Testis (tissue), 3 donors: Measurements from ENCODE around the gene MAGEF1. TPM values are rescaled to one million over a fixed set of nuclear protein-coding genes. Genes with fewer than 3 reads are reported as not detected.

Experiments used
- DNase-seq: peaks from one replicate; pipeline ENCODE4 v3.0.0-alpha.2; 2019
- H3K27ac ChIP-seq, 2 donors: fragments of 200-600 bp; sonication (generic); one replicate each; pipeline ENCODE4 v1.5.1; 2019
- H3K27me3 ChIP-seq: fragments of 200-600 bp; sonication (generic); one replicate; pipeline ENCODE4 v1.5.1; 2019
- H3K36me3 ChIP-seq: fragments of 200-600 bp; sonication (generic); one replicate; pipeline ENCODE4 v1.5.1; 2017; ENCODE audit warnings: low read depth; ENCODE audit errors: missing control alignments
- H3K4me1 ChIP-seq: fragments of 200-600 bp; sonication (generic); one replicate; pipeline ENCODE4 v1.5.1; 2019
- H3K4me3 ChIP-seq, 2 donors: fragments of 200-600 bp; sonication (generic); one replicate each; pipeline ENCODE4 v1.5.1; 2017 to 2019
- H3K9me3 ChIP-seq: fragments of 200-600 bp; sonication (generic); one replicate; pipeline ENCODE4 v1.5.1; 2017
- CTCF ChIP-seq, 3 experiments: fragments of 450-650 bp in 2 of 3; fragments of 200-600 bp in 1 of 3; sonication (generic) in 1 of 3; IDR thresholded peaks; one replicate each; pipeline ENCODE4 v1.5.1; 2016 to 2019; ENCODE audit warnings: antibody characterized with exemption in 3 of 3, mild to moderate bottlenecking in 2 of 3, moderate library complexity in 1 of 3
- POLR2A ChIP-seq: fragments of 450-650 bp; IDR thresholded peaks from one replicate; pipeline ENCODE4 v1.6.1; 2017; ENCODE audit warnings: antibody characterized with exemption, mild to moderate bottlenecking, moderate library complexity
- WGBS, 2 donors: methylation state at CpG; one replicate each; pipeline ENCODE4 v1.1.5; 2018; 5-methylcytosine and 5-hydroxymethylcytosine counted together
- intact Hi-C: fragments of 100-400 bp; cut with DNase I; formaldehyde crosslinking; loops from one replicate; pipeline ENCODE4 v1.15.1; 2023; ENCODE audit warnings: low total_unique reads
- polyA plus RNA-seq: library from polyadenylated mRNA; stranded (reverse); fragments of 350-450 nt; fragmentation: Illumina TruSeq; extraction: RNeasy Lipid Tissue Mini Kit (QIAGEN cat#74804); gene quantifications from one replicate; pipeline ENCODE4 v1.2.3, GENCODE V29; 2014; ENCODE audit warnings: low read depth, low replicate concordance; ENCODE audit not compliant: insufficient read depth
- total RNA-seq, 2 donors: library from RNA; depleted of rRNA; stranded (reverse); fragments of >200 nt; gene quantifications; one replicate each; pipeline ENCODE4 v1.2.3, GENCODE V29; 2016

Gene MAGEF1
- total and polyA plus RNA-seq, 3 donors from 2014 or later: 22.8 to 33.5 (median 25.1) TPM

- no peaks in the 10 kb centered on the region for H3K27me3 ChIP-seq
- TF ChIP-seq CTCF (IDR thresholded peaks at IDR 0.05): no peak
- TF ChIP-seq POLR2A: no peak
- intact Hi-C loops: no loop called here
- H3K4me1 ChIP-seq: peaks cover 20% of the 10 kb centered on the region
- H3K27ac ChIP-seq: no peak overlapping the region
- no peak overlapping the region for H3K4me3 ChIP-seq
- no peak for DNase-seq
- 96 to 100% methylated on average over 1 of the region's 1 CpG for WGBS, 2 donors
- no peaks in the 10 kb centered on the region for H3K36me3 ChIP-seq
- H3K9me3 ChIP-seq: no peaks in the 10 kb centered on the region
Measured at GRCh38 chr3:184674626-184675025, 37.2 kb downstream of the MAGEF1 start.

GRCh38 chr3:184672977-184673870, 38.6 kb downstream of the MAGEF1 start:
- Histone ChIP-seq H3K4me3 (no peak overlapping the region), H3K4me1 (peaks cover 9% of the 10 kb centered on the region), H3K36me3 (no peaks in the 10 kb centered on the region), H3K27me3 (no peaks in the 10 kb centered on the region), H3K27ac (no peak overlapping the region), H3K9me3 (no peaks in the 10 kb centered on the region)
- intact Hi-C loops: no loop called here
- no peak for TF ChIP-seq CTCF (IDR thresholded peaks at IDR 0.05)
- TF ChIP-seq POLR2A: no peak
- DNase-seq: no peak
- 80 to 81% methylated on average over 12 to 16 of the region's 16 CpGs for WGBS, 2 donors

- TF ChIP-seq CTCF (IDR thresholded peaks at IDR 0.05): no peak
- no peaks in the 10 kb centered on the region for H3K27me3 ChIP-seq
- no peaks in the 10 kb centered on the region for H3K36me3 ChIP-seq
- peaks cover under 1% of the 10 kb centered on the region for H3K4me1 ChIP-seq
- no peak for DNase-seq
- no peaks in the 10 kb centered on the region for H3K9me3 ChIP-seq
- H3K4me3 ChIP-seq: no peak overlapping the region
- 80 to 89% methylated on average over 8 to 9 of the region's 9 CpGs for WGBS, 2 donors
- H3K27ac ChIP-seq: no peak overlapping the region
- intact Hi-C loops: no loop called here
Measured at GRCh38 chr3:184672335-184672734, 39.5 kb downstream of the MAGEF1 start.

- TF ChIP-seq CTCF (IDR thresholded peaks at IDR 0.05): no peak
- no peak for TF ChIP-seq POLR2A
Measured at GRCh38 chr3:184670091-184670602, 41.7 kb downstream of the MAGEF1 start.

More at GRCh38 chr3:184670091-184670602, 41.7 kb downstream of the MAGEF1 start:
- intact Hi-C loops: no loop called here
- DNase-seq: no peak
- H3K4me1 ChIP-seq: peaks cover 5% of the 10 kb centered on the region
- no peaks in the 10 kb centered on the region for H3K9me3 ChIP-seq
- no peaks in the 10 kb centered on the region for H3K27me3 ChIP-seq
- H3K27ac ChIP-seq: no peak overlapping the region
- H3K4me3 ChIP-seq: no peak overlapping the region
- H3K36me3 ChIP-seq: no peaks in the 10 kb centered on the region
- WGBS, 2 donors: 79 to 85% methylated on average over 7 to 11 of the region's 11 CpGs
